Gastrocnemius medialis (tissue), 4 donors: ENCODE results near the gene CHI3L2. TPM values are rescaled to one million over a fixed set of nuclear protein-coding genes. Genes with fewer than 3 reads are reported as not detected.

Experiments used
- ATAC-seq, 2 donors: fragments of 150-250 bp; one replicate each; pipeline ENCODE4 v1.9.1; 2016
- DNase-seq, 2 donors: peaks; one replicate each; pipeline ENCODE4 v3.0.0-alpha.2; 2019
- H3K27ac ChIP-seq, 4 donors: fragments of 200-600 bp; sonication (generic); 1 replicate in 1 of 4; 2 replicates in 3 of 4; pipeline ENCODE4 v1.5.1; 2016 to 2018; ENCODE audit warnings: mild to moderate bottlenecking in 2 of 4, moderate library complexity in 1 of 4
- H3K27me3 ChIP-seq, 3 donors: fragments of 200-600 bp; sonication (generic) in 2 of 3; 1 replicate in 1 of 3; 2 replicates in 2 of 3; pipeline versions ENCODE4 v1.5.1 to v1.6.0; 2016 to 2019; ENCODE audit warnings: mild to moderate bottlenecking in 1 of 3, moderate library complexity in 1 of 3
- H3K36me3 ChIP-seq, 2 donors: fragments of 200-600 bp; sonication (generic) in 1 of 2; one replicate each; pipeline ENCODE4 v1.5.1; 2017 to 2018
- H3K4me1 ChIP-seq, 2 donors: fragments of 200-600 bp; sonication (generic) in 1 of 2; one replicate each; pipeline ENCODE4 v1.5.1; 2016 to 2017; ENCODE audit warnings: mild to moderate bottlenecking in 2 of 2
- H3K4me3 ChIP-seq, 4 donors: fragments of 200-600 bp; sonication (generic) in 3 of 4; 1 replicate in 1 of 4; 2 replicates in 3 of 4; pipeline ENCODE4 v1.5.1; 2016 to 2019; ENCODE audit warnings: mild to moderate bottlenecking in 2 of 4
- H3K9me3 ChIP-seq, 3 donors: fragments of 200-600 bp; sonication (generic) in 2 of 3; 1 replicate in 1 of 3; 2 replicates in 2 of 3; pipeline ENCODE4 v1.5.1; 2016 to 2019
- CTCF ChIP-seq, 5 experiments: fragments of 450-650 bp in 3 of 5; fragments of 200-600 bp in 2 of 5; sonication (generic) in 2 of 5; IDR thresholded peaks in 4 of 5; conservative IDR thresholded peaks in 1 of 5; 1 replicate in 4 of 5; 2 replicates in 1 of 5; pipeline ENCODE4 v1.5.1; 2016 to 2019; ENCODE audit warnings: antibody characterized with exemption in 5 of 5, mild to moderate bottlenecking in 3 of 5, moderate library complexity in 3 of 5
- POLR2A ChIP-seq, 2 donors: fragments of 450-650 bp; IDR thresholded peaks; one replicate each; pipeline ENCODE4 v1.6.1; 2017; ENCODE audit warnings: antibody characterized with exemption in 2 of 2, mild to moderate bottlenecking in 2 of 2, moderate library complexity in 2 of 2
- in situ Hi-C, 4 donors: fragments of 200-750 bp; cut with MboI; loops; one replicate each; pipeline versions ENCODE4 v1.15.0 to v1.8.0; 2017; ENCODE audit warnings: low sequenced_read_pairs in 4 of 4
- intact Hi-C: fragments of 100-400 bp; cut with DNase I; formaldehyde crosslinking; loops from one replicate; pipeline ENCODE4 v1.15.1; 2023; ENCODE audit warnings: low total_unique reads
- total RNA-seq, 4 donors: library from RNA; depleted of rRNA; stranded (reverse); fragments of >200 nt; gene quantifications; one replicate each; pipeline versions ENCODE4 v1.1.0 to v1.2.3, GENCODE V29; 2016

CHI3L2 gene
- total RNA-seq, 4 donors from 2014 or later = 0.40 to 2.3 (median 1.9) TPM; not detected in 1

- no peaks in the 10 kb centered on the region for H3K36me3 ChIP-seq
- intact Hi-C loops = no loop called here
- in situ Hi-C loops = no loop called here
- TF ChIP-seq CTCF (IDR thresholded peaks at IDR 0.05 in 4 of 5, conservative IDR thresholded peaks at IDR 0.05 in 1 of 5) (no peak), POLR2A (IDR thresholded peaks at IDR 0.05) (no peak)
- H3K4me1 ChIP-seq = no peaks in the 10 kb centered on the region
- ATAC-seq = no peak
- H3K27me3 ChIP-seq = no peaks in the 10 kb centered on the region
- DNase-seq = no peak
- H3K9me3 ChIP-seq = no peaks in the 10 kb centered on the region
- no peak overlapping the region for H3K4me3 ChIP-seq
- no peak overlapping the region for H3K27ac ChIP-seq
Measured at GRCh38 chr1:111286912-111287311, 59.4 kb downstream of the CHI3L2 start.

- Histone ChIP-seq H3K36me3 (no peaks in the 10 kb centered on the region), H3K27ac (no peak overlapping the region), H3K27me3 (no peaks in the 10 kb centered on the region), H3K4me3 (no peak overlapping the region), H3K4me1 (no peaks in the 10 kb centered on the region), H3K9me3 (no peaks in the 10 kb centered on the region)
- intact Hi-C loops (no loop called here), in situ Hi-C loops (no loop called here)
- no peak for TF ChIP-seq CTCF (IDR thresholded peaks at IDR 0.05 in 4 of 5, conservative IDR thresholded peaks at IDR 0.05 in 1 of 5)
- TF ChIP-seq POLR2A (IDR thresholded peaks at IDR 0.05) = no peak
- no peak for ATAC-seq
- no peak for DNase-seq
Measured at GRCh38 chr1:111289371-111289770, 61.9 kb downstream of the CHI3L2 start.

GRCh38 chr1:111290104-111290503 lies 62.6 kb downstream of the CHI3L2 start:
- intact Hi-C loops = no loop called here
- Histone ChIP-seq H3K27ac (no peak overlapping the region), H3K4me1 (no peaks in the 10 kb centered on the region), H3K36me3 (no peaks in the 10 kb centered on the region), H3K4me3 (no peak overlapping the region), H3K9me3 (no peaks in the 10 kb centered on the region), H3K27me3 (no peaks in the 10 kb centered on the region)
- no peak for DNase-seq
- in situ Hi-C loops = no loop called here
- no peak for ATAC-seq
- no peak for TF ChIP-seq CTCF (IDR thresholded peaks at IDR 0.05 in 4 of 5, conservative IDR thresholded peaks at IDR 0.05 in 1 of 5)
- no peak for TF ChIP-seq POLR2A (IDR thresholded peaks at IDR 0.05)

GRCh38 chr1:111290630-111291029 lies 63.1 kb downstream of the CHI3L2 start, which contains the start of gene CHIA:
TSS of gene CHIA (plus strand) at chr1:111290851. CDS start at chr1:111310468, 19,617 bp downstream.
- Histone ChIP-seq H3K4me3 (no peak within 1 kb of the TSS), H3K27ac (no peak within 1 kb of the TSS), H3K27me3 (no peaks in the 10 kb centered on the region), H3K9me3 (no peaks in the 10 kb centered on the region), H3K36me3 (no peaks in the 10 kb centered on the region), H3K4me1 (no peaks in the 10 kb centered on the region)
- in situ Hi-C loops = no loop called here
- TF ChIP-seq POLR2A (IDR thresholded peaks at IDR 0.05) (no peak), CTCF (IDR thresholded peaks at IDR 0.05 in 4 of 5, conservative IDR thresholded peaks at IDR 0.05 in 1 of 5) (no peak)
- intact Hi-C loops = no loop called here
- no peak for ATAC-seq
- no peak for DNase-seq

Other genes with a start within 250 kb of the CHI3L2 start
- 10 to 100 TPM; 28.9 to 47.1 (median 36.7) TPM for gene DRAM2, start 87.6 kb upstream of the CHI3L2 start, total RNA-seq
- gene CEPT1, start 87.5 kb upstream of the CHI3L2 start, total RNA-seq = 10 to 100 TPM in 2 of 4 donors, 1 to 10 TPM in 2; 8.2 to 14.8 (median 10.6) TPM
- 1 to 10 TPM in 1 of 4 donors, under 1 TPM in 3; 0.19 to 1.2 (median 0.88) TPM for gene DENND2D, start 27.1 kb upstream of the CHI3L2 start, total RNA-seq
- gene CHIA, start 63.1 kb downstream of the CHI3L2 start, total RNA-seq = not detected
- gene OVGP1, start 200.0 kb downstream of the CHI3L2 start, total RNA-seq = under 1 TPM in 3 of 4 donors, not detected in 1; 0.12 to 0.66 (median 0.38) TPM
- 10 to 100 TPM; 53.3 to 59.2 (median 56.7) TPM for gene WDR77, start 221.5 kb downstream of the CHI3L2 start, total RNA-seq
- 100 to 1,000 TPM; 232 to 350 (median 266) TPM for gene ATP5PB, start 221.8 kb downstream of the CHI3L2 start, total RNA-seq
- gene C1orf162, start 246.3 kb downstream of the CHI3L2 start, total RNA-seq = 1 to 10 TPM; 1.9 to 7.8 (median 6.9) TPM